Stimulated activated CD8-positive, alpha-beta memory T cell treated with anti-CD3 and anti-CD28 coated beads, Interleukin-12 subunit alpha, Interleukin-12 subunit beta, amount 100 ng/mL, for 4 hours (primary cell): Measurements from ENCODE around the gene ISOC2.
"Not testable (repeated sequence)": the region's sequence is repeated elsewhere in the genome, so short reads cannot be mapped to it uniquely, and the experiment has no call there.

Source experiments
- DNase-seq: peaks from one replicate; pipeline ENCODE4 v3.0.0-alpha.2; 2020; ENCODE audit warnings: low read depth

The ISOC2 gene

GRCh38 chr19:55461259-55461973 is at the start of gene ISOC2:
Gene ISOC2 (minus strand): TSS chr19:55461642. CDS start chr19:55456486, 5,156 bp downstream.
- peak; percentile 100 for DNase-seq

- DNase-seq, result no peak
These were observed 46.7 kb upstream of the ISOC2 start for GRCh38 chr19:55508120-55508519.

GRCh38 chr19:55504981-55505380 is 43.5 kb upstream of the ISOC2 start:
- DNase-seq, result no peak

- DNase-seq, result no peak
These were observed 42.8 kb upstream of the ISOC2 start for GRCh38 chr19:55504252-55504603.

GRCh38 chr19:55503502-55504251 is 42.2 kb upstream of the ISOC2 start:
- DNase-seq, result peak; percentile 88

GRCh38 chr19:55503157-55503501 is 41.7 kb upstream of the ISOC2 start:
- DNase-seq, result no peak

- DNase-seq, result no peak
These were observed 40.9 kb upstream of the ISOC2 start for GRCh38 chr19:55502197-55502952.

- no peak for DNase-seq
These were observed 39.0 kb upstream of the ISOC2 start for GRCh38 chr19:55500368-55500952.

GRCh38 chr19:55498246-55498840 is 36.9 kb upstream of the ISOC2 start:
- DNase-seq, result no peak

- DNase-seq, result no peak
These were observed 36.3 kb upstream of the ISOC2 start for GRCh38 chr19:55497763-55498162.

GRCh38 chr19:55496820-55497219 is 35.4 kb upstream of the ISOC2 start:
- not testable (repeated sequence) for DNase-seq

GRCh38 chr19:55495646-55496349 is 34.4 kb upstream of the ISOC2 start:
- DNase-seq, result no peak

GRCh38 chr19:55494172-55494761 is 32.8 kb upstream of the ISOC2 start:
- DNase-seq, result no peak

GRCh38 chr19:55493645-55494171 is 32.3 kb upstream of the ISOC2 start:
- DNase-seq, result no peak

GRCh38 chr19:55493052-55493644 is 31.7 kb upstream of the ISOC2 start:
- no peak for DNase-seq

GRCh38 chr19:55492362-55492944 is 31.0 kb upstream of the ISOC2 start:
- no peak for DNase-seq

- no peak for DNase-seq
These were observed 30.3 kb upstream of the ISOC2 start for GRCh38 chr19:55491546-55492360.

- no peak for DNase-seq
These were observed 29.3 kb upstream of the ISOC2 start for GRCh38 chr19:55490478-55491432.
